Measurements from ENCODE around the gene MGLL. TPM values are rescaled to one million over a fixed set of nuclear protein-coding genes. Genes with fewer than 3 reads are reported as not detected.

Gene MGLL
- total and polyA plus RNA-seq, 9 of the 15 experiments (the other 6 are each of a cell fraction or from before 2014, with no cell fraction given) = 0.12 to 0.32 (median 0.18) TPM; not detected in 6

GRCh38 chr3:127744875-127745274 is 77.4 kb downstream of the MGLL start:
- 0% methylated on average over 8 of the region's 8 CpGs for WGBS (ENCODE audit: insufficient coverage, low coverage, missing lambda C conversion rate)
- H4K20me1 ChIP-seq (replicated peaks; ENCODE audit: control insufficient read depth, insufficient read depth, low read length) = no peaks in the 10 kb centered on the region
- no peak overlapping the region for H3K4me3 ChIP-seq
- intact Hi-C loops (cut with micrococcal nuclease) (loop anchor here (5.0 kb wide), 1 partner anchor 48 kb away; no protein-coding TSS in a partner anchor), in situ Hi-C loops (cut with MboI) (no loop called here)
- H2AFZ ChIP-seq (ENCODE audit: low read depth, low read length) = no peak overlapping the region
- peaks cover 18 to 46% of the 10 kb centered on the region in 2 experiments for H3K27me3 ChIP-seq (ENCODE audit: control insufficient read depth in 2 of 2, insufficient read depth in 2 of 2, low read length in 2 of 2)
- H3K36me3 ChIP-seq (ENCODE audit: control insufficient read depth, insufficient read depth, low read length) = no peaks in the 10 kb centered on the region
- DNase-seq (ENCODE audit: extremely low read depth in 1 of 4, low spot score in 3 of 4) (no peak), ATAC-seq (no peak), FAIRE-seq (no peak)
- H3K4me2 ChIP-seq (ENCODE audit: insufficient read depth, low read length) = no peak overlapping the region
- POLR2A ChIA-PET = no interaction called here
- H3K79me2 ChIP-seq (ENCODE audit: control insufficient read depth, insufficient read depth, low read length) = no peaks in the 10 kb centered on the region
- H3K27ac ChIP-seq (ENCODE audit: extremely low read depth, low read depth, low read length) = no peak overlapping the region
- H3K9me3 ChIP-seq (replicated peaks; ENCODE audit: control insufficient read depth, insufficient read depth, low read depth, low read length) = no peaks in the 10 kb centered on the region
- CTCF ChIA-PET (ENCODE audit: low intra/inter-chr PET ratio) = no interaction called here
- no TSS peak for BruUV-seq (replicated peaks)
- H3K9me1 ChIP-seq (ENCODE audit: control insufficient read depth, insufficient read depth, low read length) = no peaks in the 10 kb centered on the region
- H3K9ac ChIP-seq (ENCODE audit: insufficient read depth in 1 of 2, low read depth in 2 of 2, low read length in 2 of 2) = no peak overlapping the region
- peaks cover 0 to under 1% of the 10 kb centered on the region in 2 experiments; a peak in 2 of 5 replicates for H3K4me1 ChIP-seq (replicated peaks in 1 of 2; ENCODE audit: control insufficient read depth in 2 of 2, insufficient read depth in 2 of 2, low read length in 2 of 2)
- TF ChIP-seq NFE2 (IDR thresholded peaks at IDR 0.05; ENCODE audit: low read depth) = no peak
- TF ChIP-seq GTF2E2 (tag; IDR thresholded peaks at IDR 0.05) = no peak
- TF ChIP-seq ZNF696 (CRISPR knock-in tag; conservative IDR thresholded peaks at IDR 0.05) = no peak
- TF ChIP-seq SETDB1 (IDR thresholded peaks at IDR 0.05; ENCODE audit: low read length) = no peak
- no peak for TF ChIP-seq E2F3 (CRISPR knock-in tag; IDR thresholded peaks at IDR 0.05)
- no peak for TF ChIP-seq KDM4B (IDR thresholded peaks at IDR 0.05; ENCODE audit: borderline replicate concordance in 2 of 2, low read depth in 1 of 2)
- no peak for TF ChIP-seq ZNF354B (CRISPR knock-in tag; IDR thresholded peaks at IDR 0.05)
- TF ChIP-seq ASH1L (IDR thresholded peaks at IDR 0.05; ENCODE audit: borderline replicate concordance, low read depth, partially characterized antibody) = no peak
- no peak for TF ChIP-seq ARID3B (CRISPR knock-in tag; IDR thresholded peaks at IDR 0.05; ENCODE audit: borderline replicate concordance)
- TF ChIP-seq ZNF253 (CRISPR knock-in tag; conservative IDR thresholded peaks at IDR 0.05) = no peak
- TF ChIP-seq NONO (IDR thresholded peaks at IDR 0.05; ENCODE audit: low read depth in 2 of 2, low read length in 1 of 2) = no peak
- TF ChIP-seq ZNF395 (CRISPR knock-in tag; IDR thresholded peaks at IDR 0.05) = no peak
- no peak for TF ChIP-seq ARID4B (CRISPR knock-in tag; IDR thresholded peaks at IDR 0.05)
- TF ChIP-seq RAD51 (IDR thresholded peaks at IDR 0.05; ENCODE audit: borderline replicate concordance, low read depth) = no peak
- no peak for TF ChIP-seq ZFX (CRISPR knock-in tag; IDR thresholded peaks at IDR 0.05)
- no peak for TF ChIP-seq SIX5 (IDR thresholded peaks at IDR 0.05; ENCODE audit: borderline replicate concordance in 1 of 2, insufficient read depth in 1 of 2, low read depth in 1 of 2, low read length in 2 of 2)
